HCT116 (cell line): ENCODE measurements around the gene SLIT1. TPM values are rescaled to one million over a fixed set of nuclear protein-coding genes. Genes with fewer than 3 reads are reported as not detected.

ENCODE experiments used
- ATAC-seq: fragments of 200-7000 bp; cut with Tn5 transposase; 2 replicates; pipeline ENCODE4 v1.9.1; 2020; ENCODE audit warnings: mild to moderate bottlenecking, moderate library complexity
- BruUV-seq: library from RNA; stranded (reverse); fragments of 400-500 nt; replicated peaks from 2 replicates; lab custom pipeline; 2021; lab: Mats Ljungman, UMichigan
- CTCF ChIA-PET: fragments of 300-600 bp; sonication (Branson Sonifier 250); formaldehyde crosslinking; loops from one replicate; lab custom pipeline; 2021; ENCODE audit warnings: antibody characterized with exemption; lab: Charles Lee
- POLR2A ChIA-PET: fragments of 300-600, 350-600 bp; sonication (Branson Sonifier 250); formaldehyde crosslinking; loops from one replicate; lab custom pipeline; 2021; ENCODE audit warnings: antibody characterized with exemption; lab: Charles Lee
- RAD21 ChIA-PET, 2 experiments: fragments of 300-600 bp; sonication (Branson Sonifier 250); formaldehyde crosslinking; loops; one replicate each; lab custom pipeline; 2023; ENCODE audit warnings: low total read pairs in 2 of 2; ENCODE audit not compliant: uncharacterized antibody in 2 of 2, unreplicated experiment in 2 of 2, low non-redundant PET in 1 of 2; lab: Charles Lee
- DNase-seq: peaks from one replicate; pipeline ENCODE4 v3.0.0-alpha.2; 2010; ENCODE audit warnings: low read depth, low spot score
- H2AFZ ChIP-seq: fragments of 200-600 bp; shearing (Covaris generic), sonication (generic); 2 replicates; pipeline ENCODE4 v1.6.1; 2017; ENCODE audit warnings: low read depth, mixed run types, mixed read lengths, antibody characterized with exemption, low read length; ENCODE audit not compliant: poor library complexity, severe bottlenecking
- H3K27ac ChIP-seq: 2 replicates; pipeline ENCODE4 v1.5.1; 2012; ENCODE audit warnings: low read depth, low read length
- H3K27me3 ChIP-seq: fragments of 200-600 bp; sonication (generic); 2 replicates; pipeline ENCODE4 v1.6.1; 2016; ENCODE audit warnings: mixed run types, low read length, mixed read lengths; ENCODE audit not compliant: insufficient read depth
- H3K36me3 ChIP-seq, 2 experiments: fragments of 200-500 bp in 1 of 2; fragments of 200-600 bp in 1 of 2; sonication (Bioruptor generic) in 1 of 2; sonication (generic) in 1 of 2; 2 replicates each; pipeline versions ENCODE4 v1.5.1 to v1.6.1; 2014 to 2016; ENCODE audit warnings: low read length in 2 of 2, inconsistent platforms in 1 of 2, mixed read lengths in 1 of 2, mixed run types in 1 of 2; ENCODE audit not compliant: insufficient read depth in 2 of 2, control insufficient read depth in 1 of 2
- H3K4me1 ChIP-seq, 2 experiments: fragments of 200-600 bp in 1 of 2; sonication (generic) in 1 of 2; 2 replicates each; pipeline versions ENCODE4 v1.5.1 to v1.6.1; 2012 to 2017; ENCODE audit warnings: low read length in 2 of 2, inconsistent platforms in 1 of 2, mild to moderate bottlenecking in 1 of 2, mixed read lengths in 1 of 2, mixed run types in 1 of 2, moderate library complexity in 1 of 2; ENCODE audit not compliant: insufficient read depth in 2 of 2, control insufficient read depth in 1 of 2
- H3K4me2 ChIP-seq: fragments of 200-600 bp; sonication (generic); 2 replicates; pipeline ENCODE4 v1.6.1; 2017; ENCODE audit warnings: mixed run types, low read length, mixed read lengths
- H3K4me3 ChIP-seq, 2 experiments: fragments of 200-600 bp in 1 of 2; sonication (generic) in 1 of 2; replicated peaks in 1 of 2; 2 replicates each; pipeline ENCODE4 v1.5.1; 2011 to 2016; ENCODE audit warnings: low read length in 2 of 2, control low read depth in 1 of 2, low read depth in 1 of 2, mild to moderate bottlenecking in 1 of 2, mixed read lengths in 1 of 2, mixed run types in 1 of 2
- H3K79me2 ChIP-seq: fragments of 200-600 bp; sonication (generic); 2 replicates; pipeline ENCODE4 v1.6.1; 2017; ENCODE audit warnings: mild to moderate bottlenecking, mixed run types, low read length, moderate library complexity, mixed read lengths; ENCODE audit not compliant: insufficient read depth
- H3K9ac ChIP-seq: fragments of 200-600 bp; sonication (generic); 2 replicates; pipeline ENCODE4 v1.6.1; 2016; ENCODE audit warnings: low read length, mixed read lengths
- H3K9me2 ChIP-seq: fragments of 200-600 bp; sonication (generic), shearing (Covaris generic); 2 replicates; pipeline ENCODE4 v1.6.1; 2017; ENCODE audit warnings: mixed run types, mild to moderate bottlenecking, moderate library complexity; ENCODE audit not compliant: insufficient read depth
- H3K9me3 ChIP-seq, 2 experiments: fragments of 200-500 bp in 1 of 2; fragments of 200-600 bp in 1 of 2; sonication (Bioruptor generic) in 1 of 2; sonication (generic) in 1 of 2; 2 replicates each; pipeline ENCODE4 v1.6.1; 2014 to 2017; ENCODE audit warnings: low read length in 2 of 2, mixed read lengths in 2 of 2, inconsistent platforms in 1 of 2, low read depth in 1 of 2, mild to moderate bottlenecking in 1 of 2, mixed run types in 1 of 2, moderate library complexity in 1 of 2; ENCODE audit not compliant: control insufficient read depth in 1 of 2, insufficient read depth in 1 of 2
- H4K20me1 ChIP-seq: fragments of 200-600 bp; sonication (generic), shearing (Covaris generic); 2 replicates; pipeline ENCODE4 v1.6.1; 2017; ENCODE audit warnings: mixed run types, mild to moderate bottlenecking, moderate library complexity; ENCODE audit not compliant: insufficient read depth
- CEBPB ChIP-seq: IDR thresholded peaks from 2 replicates; pipeline ENCODE4 v1.6.1; 2012; ENCODE audit warnings: low read depth
- EGR1 ChIP-seq: IDR thresholded peaks from 2 replicates; pipeline ENCODE4 v1.6.1; 2012; ENCODE audit warnings: low read depth
- ELF1 ChIP-seq: IDR thresholded peaks from 2 replicates; pipeline ENCODE4 v1.6.1; 2012; ENCODE audit warnings: low read depth, borderline replicate concordance
- MAX ChIP-seq: IDR thresholded peaks from 2 replicates; pipeline ENCODE4 v1.6.1; 2012
- SP1 ChIP-seq: IDR thresholded peaks from 2 replicates; pipeline ENCODE4 v1.6.1; 2012; ENCODE audit warnings: low read depth
- YY1 ChIP-seq: IDR thresholded peaks from 2 replicates; pipeline ENCODE4 v1.6.1; 2011; ENCODE audit warnings: low read length, low read depth, moderate library complexity, mild to moderate bottlenecking; ENCODE audit not compliant: insufficient replicate concordance; ENCODE audit errors: extremely low read depth
- intact Hi-C: fragments of 100-400 bp; cut with micrococcal nuclease; formaldehyde crosslinking; loops from 2 replicates; pipeline ENCODE4 v1.10.0; 2022
- total RNA-seq: library from RNA; stranded (reverse); gene quantifications from one replicate; pipeline ENCODE4 v1.2.1, GENCODE V29; 2021; ENCODE audit not compliant: unreplicated experiment
- TF ChIP-seq, protein P1 (sequence below), 3 experiments: fragments of 200-600 bp in 1 of 3; sonication (generic) in 1 of 3; IDR thresholded peaks in 2 of 3; conservative IDR thresholded peaks in 1 of 3; 2 replicates each; pipeline ENCODE4 v1.5.1; 2012 to 2017; ENCODE audit warnings: low read depth in 2 of 3, low read length in 2 of 3, antibody characterized with exemption in 1 of 3, borderline replicate concordance in 1 of 3, control low read depth in 1 of 3, mild to moderate bottlenecking in 1 of 3, mixed read lengths in 1 of 3, mixed run types in 1 of 3, moderate library complexity in 1 of 3; ENCODE audit not compliant: insufficient read depth in 1 of 3

Gene SLIT1
- total RNA-seq, 1 experiment from 2014 or later = 0.42 TPM

GRCh38 chr10:97179731-97180362 is 5.9 kb downstream of the SLIT1 start:
- POLR2A ChIA-PET = no interaction called here
- Histone ChIP-seq H3K4me2 (peak overlapping the region; percentile 55), H3K4me1 (peaks cover 0 to 4% of the 10 kb centered on the region in 2 experiments; a peak in 2 of 4 replicates), H3K79me2 (no peaks in the 10 kb centered on the region), H3K9me2 (no peaks in the 10 kb centered on the region), H3K27me3 (peaks cover 21% of the 10 kb centered on the region; the same call in 1 of the 2 replicates), H3K9me3 (no peaks in the 10 kb centered on the region), H3K4me3 (no peak overlapping the region), H3K9ac (no peak overlapping the region), H2AFZ (no peak overlapping the region), H4K20me1 (no peaks in the 10 kb centered on the region), H3K27ac (no peak overlapping the region), H3K36me3 (no peaks in the 10 kb centered on the region)
- CTCF ChIA-PET = interaction anchor here (0.6 to 1.4 kb wide), 2 partner anchors 95 to 107 kb away, joined by 3 to 7 read pairs; no protein-coding TSS in a partner anchor
- RAD21 ChIA-PET = no interaction called here
- peak; percentile 94 for ATAC-seq
- TF ChIP-seq CEBPB = no peak
- no peak for TF ChIP-seq ELF1
- no peak for TF ChIP-seq SP1
- no peak for TF ChIP-seq YY1
- no peak for TF ChIP-seq EGR1
- TF ChIP-seq, protein P1, sequence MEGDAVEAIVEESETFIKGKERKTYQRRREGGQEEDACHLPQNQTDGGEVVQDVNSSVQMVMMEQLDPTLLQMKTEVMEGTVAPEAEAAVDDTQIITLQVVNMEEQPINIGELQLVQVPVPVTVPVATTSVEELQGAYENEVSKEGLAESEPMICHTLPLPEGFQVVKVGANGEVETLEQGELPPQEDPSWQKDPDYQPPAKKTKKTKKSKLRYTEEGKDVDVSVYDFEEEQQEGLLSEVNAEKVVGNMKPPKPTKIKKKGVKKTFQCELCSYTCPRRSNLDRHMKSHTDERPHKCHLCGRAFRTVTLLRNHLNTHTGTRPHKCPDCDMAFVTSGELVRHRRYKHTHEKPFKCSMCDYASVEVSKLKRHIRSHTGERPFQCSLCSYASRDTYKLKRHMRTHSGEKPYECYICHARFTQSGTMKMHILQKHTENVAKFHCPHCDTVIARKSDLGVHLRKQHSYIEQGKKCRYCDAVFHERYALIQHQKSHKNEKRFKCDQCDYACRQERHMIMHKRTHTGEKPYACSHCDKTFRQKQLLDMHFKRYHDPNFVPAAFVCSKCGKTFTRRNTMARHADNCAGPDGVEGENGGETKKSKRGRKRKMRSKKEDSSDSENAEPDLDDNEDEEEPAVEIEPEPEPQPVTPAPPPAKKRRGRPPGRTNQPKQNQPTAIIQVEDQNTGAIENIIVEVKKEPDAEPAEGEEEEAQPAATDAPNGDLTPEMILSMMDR (IDR thresholded peaks at IDR 0.05 in 2 of 3, conservative IDR thresholded peaks at IDR 0.05 in 1 of 3; ENCODE audit: borderline replicate concordance in 1 of 3, insufficient read depth in 1 of 3, low read depth in 2 of 3, low read length in 2 of 3) = peak; percentile 20 to 38 (median 38); a peak in 4 of 6 replicates
- TF ChIP-seq MAX = no peak
- intact Hi-C loops = no loop called here
- BruUV-seq = no TSS peak
- DNase-seq = no peak
